ENCODE measurements around the gene TTC34. TPM values are rescaled to one million over a fixed set of nuclear protein-coding genes. Genes with fewer than 3 reads are reported as not detected.

TTC34 gene
- total RNA-seq, 4 donors from 2014 or later, result not detected

- intact Hi-C loops (cut with DNase I; ENCODE audit: low total_unique reads), result no loop called here
- H3K27ac ChIP-seq, result no peak overlapping the region
- no peak for TF ChIP-seq CTCF (IDR thresholded peaks at IDR 0.05 in 4 of 5, conservative IDR thresholded peaks at IDR 0.05 in 1 of 5)
- TF ChIP-seq POLR2A (IDR thresholded peaks at IDR 0.05), result no peak
- no peaks in the 10 kb centered on the region for H3K36me3 ChIP-seq
- peaks cover 3 to 15% (median 8%) of the 10 kb centered on the region in 3 donors for H3K27me3 ChIP-seq
- no peaks in the 10 kb centered on the region for H3K9me3 ChIP-seq
- no peaks in the 10 kb centered on the region for H3K4me1 ChIP-seq
- ATAC-seq (no peak), DNase-seq (no peak)
- no peak overlapping the region for H3K4me3 ChIP-seq
- in situ Hi-C loops (cut with MboI; ENCODE audit: low sequenced_read_pairs in 4 of 4), result no loop called here
Measured at GRCh38 chr1:2825487-2826189, 24.1 kb upstream of the TTC34 start.

- no peak overlapping the region for H3K4me3 ChIP-seq
- DNase-seq (no peak), ATAC-seq (no peak)
- in situ Hi-C loops (cut with MboI; ENCODE audit: low sequenced_read_pairs in 4 of 4), result no loop called here
- intact Hi-C loops (cut with DNase I; ENCODE audit: low total_unique reads), result no loop called here
- H3K4me1 ChIP-seq, result no peaks in the 10 kb centered on the region
- TF ChIP-seq CTCF (IDR thresholded peaks at IDR 0.05 in 4 of 5, conservative IDR thresholded peaks at IDR 0.05 in 1 of 5) (no peak), POLR2A (IDR thresholded peaks at IDR 0.05) (no peak)
- peaks cover 3 to 15% (median 9%) of the 10 kb centered on the region in 3 donors for H3K27me3 ChIP-seq
- no peak overlapping the region for H3K27ac ChIP-seq
- H3K36me3 ChIP-seq, result no peaks in the 10 kb centered on the region
- H3K9me3 ChIP-seq, result no peaks in the 10 kb centered on the region
Measured at GRCh38 chr1:2824999-2825398, 23.5 kb upstream of the TTC34 start.

GRCh38 chr1:2823921-2824610 lies 22.6 kb upstream of the TTC34 start:
- Histone ChIP-seq H3K4me3 (no peak overlapping the region), H3K27ac (no peak overlapping the region), H3K9me3 (no peaks in the 10 kb centered on the region), H3K4me1 (no peaks in the 10 kb centered on the region), H3K36me3 (no peaks in the 10 kb centered on the region), H3K27me3 (peaks cover 3 to 15% (median 9%) of the 10 kb centered on the region in 3 donors)
- ATAC-seq (no peak), DNase-seq (no peak)
- intact Hi-C loops (cut with DNase I; ENCODE audit: low total_unique reads) (no loop called here), in situ Hi-C loops (cut with MboI; ENCODE audit: low sequenced_read_pairs in 4 of 4) (no loop called here)
- no peak for TF ChIP-seq CTCF (IDR thresholded peaks at IDR 0.05 in 4 of 5, conservative IDR thresholded peaks at IDR 0.05 in 1 of 5)
- TF ChIP-seq POLR2A (IDR thresholded peaks at IDR 0.05), result no peak

GRCh38 chr1:2822621-2823145 lies 21.2 kb upstream of the TTC34 start:
- DNase-seq (no peak), ATAC-seq (no peak)
- Histone ChIP-seq H3K27me3 (peaks cover 3 to 15% (median 9%) of the 10 kb centered on the region in 3 donors), H3K27ac (no peak overlapping the region), H3K9me3 (no peaks in the 10 kb centered on the region), H3K4me1 (no peaks in the 10 kb centered on the region), H3K4me3 (no peak overlapping the region), H3K36me3 (no peaks in the 10 kb centered on the region)
- intact Hi-C loops (cut with DNase I; ENCODE audit: low total_unique reads), result no loop called here
- in situ Hi-C loops (cut with MboI; ENCODE audit: low sequenced_read_pairs in 4 of 4), result no loop called here
- TF ChIP-seq CTCF (IDR thresholded peaks at IDR 0.05 in 4 of 5, conservative IDR thresholded peaks at IDR 0.05 in 1 of 5), result no peak
